Measurements from ENCODE around the gene ATF7IP2. TPM values are rescaled to one million over a fixed set of nuclear protein-coding genes. Genes with fewer than 3 reads are reported as not detected.

The ATF7IP2 gene
- total and polyA plus RNA-seq, 4 donors: 14.3 to 60.4 (median 30.1) TPM

- Histone ChIP-seq H3K27me3 (ENCODE audit: control insufficient read depth in 4 of 4, insufficient read depth in 4 of 4, low read length in 3 of 4) (no peaks in the 10 kb centered on the region), H3K4me3 (ENCODE audit: low read depth in 1 of 3, low read length in 3 of 3) (no peak overlapping the region), H3K4me1 (ENCODE audit: control insufficient read depth in 4 of 4, insufficient read depth in 4 of 4, low read length in 3 of 4) (peaks cover 4 to 27% (median 16%) of the 10 kb centered on the region in 4 donors), H3K36me3 (ENCODE audit: control insufficient read depth in 4 of 4, insufficient read depth in 3 of 4, low read depth in 1 of 4, low read length in 3 of 4) (no peaks in the 10 kb centered on the region), H3K9me3 (ENCODE audit: control insufficient read depth in 4 of 4, low read length in 3 of 4) (no peaks in the 10 kb centered on the region), H3K9ac (ENCODE audit: low read depth in 1 of 2, low read length in 2 of 2) (no peak overlapping the region), H3K27ac (ENCODE audit: low read depth in 1 of 2, low read length in 2 of 2) (no peak overlapping the region)
- 77% methylated on average over 2 of the region's 2 CpGs for WGBS
- DNase-seq (ENCODE audit: low spot score): no peak
- TF ChIP-seq GABPA (IDR thresholded peaks at IDR 0.05 in 1 of 2, conservative IDR thresholded peaks at IDR 0.05 in 1 of 2) (no peak), EGR1 (IDR thresholded peaks at IDR 0.05; ENCODE audit: low read depth in 2 of 2) (no peak), FOXA1 (IDR thresholded peaks at IDR 0.05) (no peak), FOXA2 (IDR thresholded peaks at IDR 0.05) (no peak), REST (IDR thresholded peaks at IDR 0.05) (no peak), RAD21 (IDR thresholded peaks at IDR 0.05) (no peak), MAX (IDR thresholded peaks at IDR 0.05) (no peak), HNF4G (IDR thresholded peaks at IDR 0.05) (no peak)
These were observed 124.4 kb downstream of the ATF7IP2 start for GRCh38 chr16:10510279-10510678.

- H3K36me3 ChIP-seq (ENCODE audit: control insufficient read depth in 4 of 4, insufficient read depth in 3 of 4, low read depth in 1 of 4, low read length in 3 of 4): no peaks in the 10 kb centered on the region
- no peaks in the 10 kb centered on the region for H3K9me3 ChIP-seq (ENCODE audit: control insufficient read depth in 4 of 4, low read length in 3 of 4)
- no peak overlapping the region for H3K4me3 ChIP-seq (ENCODE audit: low read depth in 1 of 3, low read length in 3 of 3)
- H3K27ac ChIP-seq (ENCODE audit: low read depth in 1 of 2, low read length in 2 of 2): no peak overlapping the region
- no peak overlapping the region for H3K9ac ChIP-seq (ENCODE audit: low read depth in 1 of 2, low read length in 2 of 2)
- TF ChIP-seq ZBTB33 (IDR thresholded peaks at IDR 0.05) (no peak), NR2F2 (IDR thresholded peaks at IDR 0.05) (no peak), ATF3 (IDR thresholded peaks at IDR 0.05) (no peak), YY1 (IDR thresholded peaks at IDR 0.05) (no peak), CTCF (IDR thresholded peaks at IDR 0.05; ENCODE audit: low read depth, low read length, missing input control) (no peak), JUND (IDR thresholded peaks at IDR 0.05) (no peak), HNF4A (conservative IDR thresholded peaks at IDR 0.05) (no peak), REST (IDR thresholded peaks at IDR 0.05) (no peak), FOXA2 (IDR thresholded peaks at IDR 0.05) (no peak), HNF4G (IDR thresholded peaks at IDR 0.05) (no peak), MAX (IDR thresholded peaks at IDR 0.05) (no peak), SP1 (IDR thresholded peaks at IDR 0.05) (no peak), EGR1 (IDR thresholded peaks at IDR 0.05; ENCODE audit: low read depth in 2 of 2) (no peak), GABPA (IDR thresholded peaks at IDR 0.05 in 1 of 2, conservative IDR thresholded peaks at IDR 0.05 in 1 of 2) (no peak), FOXA1 (IDR thresholded peaks at IDR 0.05) (no peak)
- H3K27me3 ChIP-seq (ENCODE audit: control insufficient read depth in 4 of 4, insufficient read depth in 4 of 4, low read length in 3 of 4): no peaks in the 10 kb centered on the region
- peaks cover 4 to 29% (median 16%) of the 10 kb centered on the region in 4 donors for H3K4me1 ChIP-seq (ENCODE audit: control insufficient read depth in 4 of 4, insufficient read depth in 4 of 4, low read length in 3 of 4)
- 92% methylated on average over 1 of the region's 1 CpG for WGBS
- no peak for DNase-seq (ENCODE audit: low spot score)
These were observed 126.0 kb downstream of the ATF7IP2 start for GRCh38 chr16:10511829-10512228.
